GM23338 (cell line): ENCODE results near the gene USP32. TPM values are rescaled to one million over a fixed set of nuclear protein-coding genes. Genes with fewer than 3 reads are reported as not detected.

ENCODE experiments used
- ATAC-seq: fragments of 200-7000 bp; cut with Tn5 transposase; 3 replicates; pipeline ENCODE4 v1.9.1; 2020
- DNase-seq: peaks from one replicate; pipeline ENCODE4 v3.0.0-alpha.2; 2015; ENCODE audit warnings: low spot score
- H2AFZ ChIP-seq: fragments of 200-600 bp; sonication (generic); 2 replicates; pipeline ENCODE4 v1.8.0; 2016; ENCODE audit warnings: antibody characterized with exemption, mild to moderate bottlenecking, moderate library complexity
- H3F3A ChIP-seq: fragments of 200-600 bp; sonication (generic); replicated peaks from 2 replicates; pipeline ENCODE4 v1.8.0; 2017; ENCODE audit warnings: antibody characterized with exemption, mixed run types, low read depth
- H3K27ac ChIP-seq: fragments of 200-600 bp; sonication (generic); 2 replicates; pipeline ENCODE4 v1.6.1; 2016; ENCODE audit warnings: low read depth
- H3K27me3 ChIP-seq: fragments of 200-600 bp; sonication (generic); 2 replicates; pipeline ENCODE4 v1.8.0; 2016; ENCODE audit warnings: mild to moderate bottlenecking, mixed run types, moderate library complexity; ENCODE audit not compliant: insufficient read depth
- H3K36me3 ChIP-seq: fragments of 200-600 bp; sonication (generic); 2 replicates; pipeline ENCODE4 v1.8.0; 2016; ENCODE audit warnings: mild to moderate bottlenecking; ENCODE audit not compliant: insufficient read depth
- H3K4me1 ChIP-seq: fragments of 200-600 bp; sonication (generic); 2 replicates; pipeline ENCODE4 v1.8.0; 2016; ENCODE audit warnings: mild to moderate bottlenecking, moderate library complexity; ENCODE audit not compliant: insufficient read depth
- H3K4me2 ChIP-seq: fragments of 200-600 bp; sonication (generic); 2 replicates; pipeline ENCODE4 v1.7.1; 2017; ENCODE audit warnings: mixed run types
- H3K4me3 ChIP-seq: fragments of 200-600 bp; sonication (generic); 2 replicates; pipeline ENCODE4 v1.6.1; 2016; ENCODE audit warnings: mixed run types
- H3K79me2 ChIP-seq: fragments of 200-600 bp; sonication (generic); replicated peaks from 2 replicates; pipeline ENCODE4 v1.8.0; 2017; ENCODE audit warnings: mild to moderate bottlenecking; ENCODE audit not compliant: insufficient read depth
- H3K9me2 ChIP-seq: fragments of 200-600 bp; sonication (generic); 2 replicates; pipeline ENCODE4 v1.8.0; 2017; ENCODE audit not compliant: insufficient read depth
- H4K20me1 ChIP-seq: fragments of 200-600 bp; sonication (generic); replicated peaks from 2 replicates; pipeline ENCODE4 v1.8.0; 2017; ENCODE audit warnings: mild to moderate bottlenecking; ENCODE audit not compliant: insufficient read depth
- H3K27ac Mint-ChIP-seq: 2 replicates; pipeline ENCODE4 v1.8.0; 2020; ENCODE audit warnings: inconsistent platforms, mild to moderate bottlenecking, moderate library complexity, mixed read lengths
- H3K27me3 Mint-ChIP-seq: 3 replicates; pipeline ENCODE4 v1.8.0; 2022; ENCODE audit warnings: low read depth, mild to moderate bottlenecking, moderate library complexity, mixed read lengths, inconsistent platforms; ENCODE audit not compliant: insufficient read depth, poor library complexity
- H3K36me3 Mint-ChIP-seq: 3 replicates; pipeline ENCODE4 v1.8.0; 2021; ENCODE audit warnings: low read depth, mild to moderate bottlenecking, inconsistent platforms, moderate library complexity, mixed read lengths
- H3K4me1 Mint-ChIP-seq: 3 replicates; pipeline ENCODE4 v1.8.0; 2020; ENCODE audit warnings: mild to moderate bottlenecking, inconsistent platforms, mixed read lengths
- H3K4me3 Mint-ChIP-seq: 3 replicates; pipeline ENCODE4 v1.8.0; 2021; ENCODE audit warnings: moderate library complexity, mild to moderate bottlenecking, inconsistent platforms, mixed read lengths
- H3K9me3 Mint-ChIP-seq: 3 replicates; pipeline ENCODE4 v1.8.0; 2020; ENCODE audit warnings: moderate library complexity, mild to moderate bottlenecking, inconsistent platforms, mixed read lengths
- CREB1 ChIP-seq: fragments of 250-450 bp; sonication (Bioruptor Pico); IDR thresholded peaks from 2 replicates; pipeline ENCODE4 v1.5.0; 2020; ENCODE audit warnings: low read depth, mild to moderate bottlenecking, moderate library complexity
- ETS1 ChIP-seq: IDR thresholded peaks from 2 replicates; pipeline ENCODE4 v1.6.1; 2016; ENCODE audit warnings: antibody characterized with exemption
- EZH2 ChIP-seq: fragments of 200-600 bp; sonication (generic); IDR thresholded peaks from one replicate; pipeline ENCODE4 v1.8.0; 2017; ENCODE audit warnings: antibody characterized with exemption, mild to moderate bottlenecking, low read depth; ENCODE audit not compliant: unreplicated experiment
- EZH2phosphoT487 ChIP-seq: fragments of 200-600 bp; sonication (generic); IDR thresholded peaks from one replicate; pipeline ENCODE4 v1.8.1; 2018; ENCODE audit warnings: antibody characterized with exemption; ENCODE audit not compliant: unreplicated experiment
- JUNB ChIP-seq: IDR thresholded peaks from one replicate; pipeline ENCODE4 v1.6.1; 2016; ENCODE audit warnings: antibody characterized with exemption; ENCODE audit not compliant: unreplicated experiment
- NANOG ChIP-seq: IDR thresholded peaks from 2 replicates; pipeline ENCODE4 v1.6.1; 2016; ENCODE audit warnings: antibody characterized with exemption, borderline replicate concordance
- POLR2AphosphoS5 ChIP-seq: IDR thresholded peaks from 2 replicates; pipeline ENCODE4 v1.6.1; 2016; ENCODE audit warnings: antibody characterized with exemption, low read depth
- REST ChIP-seq: IDR thresholded peaks from one replicate; pipeline ENCODE4 v1.6.1; 2018; ENCODE audit warnings: antibody characterized with exemption; ENCODE audit not compliant: unreplicated experiment
- STAT1 ChIP-seq: IDR thresholded peaks from one replicate; pipeline ENCODE4 v1.6.1; 2016; ENCODE audit warnings: antibody characterized with exemption; ENCODE audit not compliant: unreplicated experiment
- ZNF114 ChIP-seq: fragments of 250-450 bp; sonication (Bioruptor Pico); IDR thresholded peaks from 2 replicates; pipeline ENCODE4 v1.5.0; 2020; ENCODE audit warnings: mild to moderate bottlenecking, moderate library complexity
- ZNF331 ChIP-seq: fragments of 250-450 bp; sonication (Bioruptor Pico); IDR thresholded peaks from 2 replicates; pipeline ENCODE4 v1.5.0; 2020; ENCODE audit warnings: low read depth, mild to moderate bottlenecking, moderate library complexity
- ZNF462 ChIP-seq: fragments of 250-450 bp; sonication (Bioruptor Pico); IDR thresholded peaks from 2 replicates; pipeline ENCODE4 v1.5.0; 2020; ENCODE audit warnings: mild to moderate bottlenecking, moderate library complexity
- polyA plus RNA-seq: library from polyadenylated mRNA; unstranded; fragments of >200 nt; fragmentation: Nextera tagmentation; extraction: Ambion mirVana; gene quantifications from 2 replicates; pipeline ENCODE4 v1.2.1, GENCODE V29; 2016
- total RNA-seq: library from RNA; depleted of rRNA; stranded (reverse); fragments of >200 nt; shearing (Covaris generic); gene quantifications from 2 replicates; pipeline ENCODE4 v1.2.3, GENCODE V29; 2014
- TF ChIP-seq, protein P1 (sequence below), 2 experiments: fragments of 200-600 bp in 1 of 2; sonication (generic) in 1 of 2; conservative IDR thresholded peaks; 2 replicates each; pipeline versions ENCODE4 v1.5.1 to v1.6.1; 2016 to 2017; ENCODE audit warnings: antibody characterized with exemption in 2 of 2, low read depth in 2 of 2, mild to moderate bottlenecking in 2 of 2, moderate library complexity in 1 of 2

The USP32 gene
- total and polyA plus RNA-seq, 2 experiments from 2014 or later: 43.6 to 129 TPM

- Histone ChIP-seq H3K36me3 (peaks cover 21% of the 10 kb centered on the region; the same call in 1 of the 2 replicates), H3K79me2 (peaks cover 88% of the 10 kb centered on the region), H3K27me3 (no peaks in the 10 kb centered on the region), H3K4me1 (no peaks in the 10 kb centered on the region), H4K20me1 (peaks cover 25% of the 10 kb centered on the region), H2AFZ (no peak overlapping the region), H3K9me2 (no peaks in the 10 kb centered on the region), H3K27ac (peak overlapping the region; percentile 16; the same call in 1 of the 2 replicates), H3F3A (no peaks in the 10 kb centered on the region), H3K4me2 (no peak overlapping the region), H3K4me3 (no peak overlapping the region)
- DNase-seq (no peak), ATAC-seq (no peak)
- Mint-ChIP-seq H3K27me3 (no peaks in the 10 kb centered on the region), H3K36me3 (peaks cover 56% of the 10 kb centered on the region), H3K27ac (no peak overlapping the region), H3K9me3 (no peaks in the 10 kb centered on the region), H3K4me1 (peaks cover 3% of the 10 kb centered on the region; the same call in 1 of the 3 replicates), H3K4me3 (no peak overlapping the region)
- TF ChIP-seq ZNF462 (CRISPR knock-in tag) (no peak), REST (no peak), CREB1 (CRISPR knock-in tag) (no peak), ZNF331 (no peak), POLR2AphosphoS5 (no peak), JUNB (no peak), ZNF114 (CRISPR knock-in tag) (no peak), EZH2phosphoT487 (no peak), STAT1 (no peak), NANOG (no peak), EZH2 (no peak), ETS1 (no peak)
- TF ChIP-seq, protein P1, sequence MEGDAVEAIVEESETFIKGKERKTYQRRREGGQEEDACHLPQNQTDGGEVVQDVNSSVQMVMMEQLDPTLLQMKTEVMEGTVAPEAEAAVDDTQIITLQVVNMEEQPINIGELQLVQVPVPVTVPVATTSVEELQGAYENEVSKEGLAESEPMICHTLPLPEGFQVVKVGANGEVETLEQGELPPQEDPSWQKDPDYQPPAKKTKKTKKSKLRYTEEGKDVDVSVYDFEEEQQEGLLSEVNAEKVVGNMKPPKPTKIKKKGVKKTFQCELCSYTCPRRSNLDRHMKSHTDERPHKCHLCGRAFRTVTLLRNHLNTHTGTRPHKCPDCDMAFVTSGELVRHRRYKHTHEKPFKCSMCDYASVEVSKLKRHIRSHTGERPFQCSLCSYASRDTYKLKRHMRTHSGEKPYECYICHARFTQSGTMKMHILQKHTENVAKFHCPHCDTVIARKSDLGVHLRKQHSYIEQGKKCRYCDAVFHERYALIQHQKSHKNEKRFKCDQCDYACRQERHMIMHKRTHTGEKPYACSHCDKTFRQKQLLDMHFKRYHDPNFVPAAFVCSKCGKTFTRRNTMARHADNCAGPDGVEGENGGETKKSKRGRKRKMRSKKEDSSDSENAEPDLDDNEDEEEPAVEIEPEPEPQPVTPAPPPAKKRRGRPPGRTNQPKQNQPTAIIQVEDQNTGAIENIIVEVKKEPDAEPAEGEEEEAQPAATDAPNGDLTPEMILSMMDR (conservative IDR thresholded peaks at IDR 0.05; ENCODE audit: low read depth in 2 of 2): no peak
Observed at GRCh38 chr17:60345233-60345632, 46.7 kb downstream of the USP32 start.
